HG02870 (cell line): Measurements from ENCODE around the gene SLC25A12.
"Not testable (repeated sequence)": the region's sequence is repeated elsewhere in the genome, so short reads cannot be mapped to it uniquely, and the experiment has no call there.

Experiments
- ATAC-seq: cut with Tn5 transposase; IDR thresholded peaks from one replicate; pipeline ENCODE4 v1.9.1; 2021; ENCODE audit warnings: mild to moderate bottlenecking, moderate library complexity; ENCODE audit not compliant: unreplicated experiment

The SLC25A12 gene

GRCh38 chr2:171830039-171830438 is 64.0 kb downstream of the SLC25A12 start:
- no peak for ATAC-seq

GRCh38 chr2:171824086-171824485 is 70.0 kb downstream of the SLC25A12 start:
- no peak for ATAC-seq

- ATAC-seq = no peak
These were observed 71.3 kb downstream of the SLC25A12 start for GRCh38 chr2:171822525-171823322.

- ATAC-seq = no peak
These were observed 74.6 kb downstream of the SLC25A12 start for GRCh38 chr2:171819453-171819852.

GRCh38 chr2:171814883-171815282 is 79.2 kb downstream of the SLC25A12 start:
- no peak for ATAC-seq

- ATAC-seq = no peak
These were observed 79.9 kb downstream of the SLC25A12 start for GRCh38 chr2:171814174-171814573.

- ATAC-seq = no peak
These were observed 80.3 kb downstream of the SLC25A12 start for GRCh38 chr2:171813729-171814128.

GRCh38 chr2:171813126-171813525 is 80.9 kb downstream of the SLC25A12 start:
- ATAC-seq = no peak

GRCh38 chr2:171811245-171811628 is 82.8 kb downstream of the SLC25A12 start:
- no peak for ATAC-seq

- no peak for ATAC-seq
These were observed 83.4 kb downstream of the SLC25A12 start for GRCh38 chr2:171810422-171811244.

- ATAC-seq = not testable (repeated sequence)
These were observed 85.2 kb downstream of the SLC25A12 start for GRCh38 chr2:171808885-171809284.

GRCh38 chr2:171807831-171808393 is 86.1 kb downstream of the SLC25A12 start:
- ATAC-seq = no peak

- ATAC-seq = no peak
These were observed 86.9 kb downstream of the SLC25A12 start for GRCh38 chr2:171807119-171807518.

GRCh38 chr2:171804456-171804855 is 89.6 kb downstream of the SLC25A12 start:
- ATAC-seq = no peak

- ATAC-seq = no peak
These were observed 90.3 kb downstream of the SLC25A12 start for GRCh38 chr2:171803757-171804156.

- ATAC-seq = no peak
These were observed 93.4 kb downstream of the SLC25A12 start for GRCh38 chr2:171800639-171801038.

- ATAC-seq = no peak
These were observed 95.8 kb downstream of the SLC25A12 start for GRCh38 chr2:171798156-171798820.

GRCh38 chr2:171794918-171795317 is 99.1 kb downstream of the SLC25A12 start:
- no peak for ATAC-seq

- no peak for ATAC-seq
These were observed 100.1 kb downstream of the SLC25A12 start for GRCh38 chr2:171793691-171794678.
